Lower lobe of right lung (tissue), 2 donors: ENCODE data around the gene ERC1. TPM values are rescaled to one million over a fixed set of nuclear protein-coding genes. Genes with fewer than 3 reads are reported as not detected.
"Not testable (repeated sequence)": the region's sequence is repeated elsewhere in the genome, so short reads cannot be mapped to it uniquely, and the experiment has no call there.

ENCODE experiments used
- ATAC-seq, 2 donors: fragments of 200-7000 bp; cut with Tn5 transposase; one replicate each; pipeline ENCODE4 v1.9.1; 2020 to 2022; ENCODE audit warnings: mild to moderate bottlenecking in 2 of 2, moderate library complexity in 2 of 2
- DNase-seq: peaks from one replicate; pipeline ENCODE4 v3.0.0-alpha.2; 2020
- H3K27ac ChIP-seq: fragments of 200-600 bp; one replicate; pipeline ENCODE4 v1.8.0; 2022
- H3K27me3 ChIP-seq: fragments of 200-600 bp; one replicate; pipeline ENCODE4 v1.8.0; 2022; ENCODE audit warnings: low read depth
- H3K36me3 ChIP-seq: fragments of 200-600 bp; one replicate; pipeline ENCODE4 v1.8.0; 2022; ENCODE audit warnings: mild to moderate bottlenecking
- H3K4me1 ChIP-seq: fragments of 200-600 bp; one replicate; pipeline ENCODE4 v1.8.0; 2022
- H3K4me3 ChIP-seq: fragments of 200-600 bp; one replicate; pipeline ENCODE4 v1.8.0; 2022; ENCODE audit warnings: mild to moderate bottlenecking
- H3K9me3 ChIP-seq: fragments of 200-600 bp; one replicate; pipeline ENCODE4 v1.8.0; 2022
- CTCF ChIP-seq: fragments of 200-600 bp; IDR thresholded peaks from one replicate; pipeline ENCODE4 v1.8.0; 2022; ENCODE audit warnings: antibody characterized with exemption, mild to moderate bottlenecking
- intact Hi-C: fragments of 100-400 bp; cut with DNase I; formaldehyde crosslinking; loops from one replicate; pipeline ENCODE4 v1.11.0; 2022
- total RNA-seq: library from RNA; stranded (reverse); fragmentation: NEBNext Ultra II Directional; extraction: Animal tissue kit (Norgen Biotek cat#: 25700); gene quantifications from one replicate; pipeline ENCODE4 v1.2.1, GENCODE V29; 2021
- donor health status: DM: no; HTN: yes; CAD: no; lungs with severe emphysema.

Gene ERC1
- total RNA-seq, 1 donor from 2014 or later, result 66.3 TPM

- ATAC-seq, result no peak
- no peaks in the 10 kb centered on the region for H3K36me3 ChIP-seq
- H3K27me3 ChIP-seq, result no peaks in the 10 kb centered on the region
- no peak overlapping the region for H3K27ac ChIP-seq
- no peak for DNase-seq
- no peaks in the 10 kb centered on the region for H3K4me1 ChIP-seq
- intact Hi-C loops, result no loop called here
- no peak overlapping the region for H3K4me3 ChIP-seq
- no peaks in the 10 kb centered on the region for H3K9me3 ChIP-seq
- no peak for TF ChIP-seq CTCF
Observed at GRCh38 chr12:1138691-1139090, 147.7 kb downstream of the ERC1 start.

GRCh38 chr12:1146758-1147157 is 155.7 kb downstream of the ERC1 start:
- H3K36me3 ChIP-seq, ATAC-seq, H3K4me1 ChIP-seq, H3K4me3 ChIP-seq, H3K27ac ChIP-seq, H3K9me3 ChIP-seq, intact Hi-C loops, H3K27me3 ChIP-seq, DNase-seq: not testable (repeated sequence)

GRCh38 chr12:1147821-1148220 is 156.8 kb downstream of the ERC1 start:
- no peak for ATAC-seq
- intact Hi-C loops, result no loop called here

GRCh38 chr12:1157046-1157445 is 166.0 kb downstream of the ERC1 start:
- intact Hi-C loops, result no loop called here
- H3K27ac ChIP-seq, result no peak overlapping the region
- H3K4me3 ChIP-seq, result no peak overlapping the region
- H3K36me3 ChIP-seq, result peaks cover 3% of the 10 kb centered on the region
- H3K27me3 ChIP-seq, result no peaks in the 10 kb centered on the region
- TF ChIP-seq CTCF, result no peak
- no peak for ATAC-seq
- DNase-seq, result no peak
- no peaks in the 10 kb centered on the region for H3K4me1 ChIP-seq
- H3K9me3 ChIP-seq, result no peaks in the 10 kb centered on the region

More at GRCh38 chr12:1147821-1148220, 156.8 kb downstream of the ERC1 start:
- Histone ChIP-seq H3K27ac (no peak overlapping the region), H3K27me3 (no peaks in the 10 kb centered on the region), H3K4me1 (no peaks in the 10 kb centered on the region), H3K36me3 (no peaks in the 10 kb centered on the region), H3K9me3 (no peaks in the 10 kb centered on the region), H3K4me3 (no peak overlapping the region)
- TF ChIP-seq CTCF, result no peak
- DNase-seq, result no peak

GRCh38 chr12:1161197-1161596 is 170.2 kb downstream of the ERC1 start:
- no peaks in the 10 kb centered on the region for H3K4me1 ChIP-seq
- H3K9me3 ChIP-seq, result no peaks in the 10 kb centered on the region
- ATAC-seq (no peak), DNase-seq (no peak)
- no peak overlapping the region for H3K4me3 ChIP-seq
- no peaks in the 10 kb centered on the region for H3K36me3 ChIP-seq
- no peaks in the 10 kb centered on the region for H3K27me3 ChIP-seq
- H3K27ac ChIP-seq, result no peak overlapping the region
- intact Hi-C loops, result no loop called here
- no peak for TF ChIP-seq CTCF

GRCh38 chr12:1162081-1162760 is 171.2 kb downstream of the ERC1 start:
- no peaks in the 10 kb centered on the region for H3K27me3 ChIP-seq
- DNase-seq, result no peak
- no peak for ATAC-seq
- no peaks in the 10 kb centered on the region for H3K9me3 ChIP-seq
- no peaks in the 10 kb centered on the region for H3K36me3 ChIP-seq
- no peak overlapping the region for H3K4me3 ChIP-seq
- H3K4me1 ChIP-seq, result no peaks in the 10 kb centered on the region
- intact Hi-C loops, result no loop called here
- TF ChIP-seq CTCF, result no peak
- no peak overlapping the region for H3K27ac ChIP-seq
